ENCODE data around the gene BTLA.
"Not testable (repeated sequence)": the region's sequence is repeated elsewhere in the genome, so short reads cannot be mapped to it uniquely, and the experiment has no call there.

BTLA gene

GRCh38 chr3:112498914-112499711 lies at the start of gene BTLA:
Gene BTLA, minus strand, starts transcription at chr3:112499472. Its CDS starts 114 bp downstream, at chr3:112499358.
- DNase-seq (ENCODE audit: low read depth) = no peak

- no peak for DNase-seq (ENCODE audit: low read depth)
Measured at GRCh38 chr3:112546216-112546759, 47.0 kb upstream of the BTLA start.

- DNase-seq (ENCODE audit: low read depth) = no peak
Measured at GRCh38 chr3:112539825-112540650, 40.8 kb upstream of the BTLA start.

- no peak for DNase-seq (ENCODE audit: low read depth)
Measured at GRCh38 chr3:112531358-112531781, 32.1 kb upstream of the BTLA start.

GRCh38 chr3:112530573-112530972 lies 31.3 kb upstream of the BTLA start:
- DNase-seq (ENCODE audit: low read depth) = no peak

GRCh38 chr3:112524127-112524526 lies 24.9 kb upstream of the BTLA start:
- not testable (repeated sequence) for DNase-seq (ENCODE audit: low read depth)

GRCh38 chr3:112519424-112520001 lies 20.2 kb upstream of the BTLA start:
- DNase-seq (ENCODE audit: low read depth) = peak; percentile 47

- not testable (repeated sequence) for DNase-seq (ENCODE audit: low read depth)
Measured at GRCh38 chr3:112518970-112519369, 19.7 kb upstream of the BTLA start.

- DNase-seq (ENCODE audit: low read depth) = no peak
Measured at GRCh38 chr3:112514527-112515128, 15.4 kb upstream of the BTLA start.

GRCh38 chr3:112512320-112512719 lies 13.0 kb upstream of the BTLA start:
- DNase-seq (ENCODE audit: low read depth) = no peak

- DNase-seq (ENCODE audit: low read depth) = no peak
Measured at GRCh38 chr3:112508860-112509259, 9.6 kb upstream of the BTLA start.

GRCh38 chr3:112508261-112508660 lies 9.0 kb upstream of the BTLA start:
- no peak for DNase-seq (ENCODE audit: low read depth)

- no peak for DNase-seq (ENCODE audit: low read depth)
Measured at GRCh38 chr3:112505907-112506306, 6.6 kb upstream of the BTLA start.

- DNase-seq (ENCODE audit: low read depth) = no peak
Measured at GRCh38 chr3:112504123-112504522, 4.9 kb upstream of the BTLA start.

GRCh38 chr3:112503304-112503972 lies 4.2 kb upstream of the BTLA start:
- DNase-seq (ENCODE audit: low read depth) = no peak

- no peak for DNase-seq (ENCODE audit: low read depth)
Measured at GRCh38 chr3:112500621-112501020, 1.3 kb upstream of the BTLA start.

- no peak for DNase-seq (ENCODE audit: low read depth)
Measured at GRCh38 chr3:112497897-112498548, 1.2 kb downstream of the BTLA start.

- no peak for DNase-seq (ENCODE audit: low read depth)
Measured at GRCh38 chr3:112496366-112497067, 2.8 kb downstream of the BTLA start.

GRCh38 chr3:112494448-112494767 lies 4.9 kb downstream of the BTLA start:
- DNase-seq (ENCODE audit: low read depth) = not testable (repeated sequence)

GRCh38 chr3:112492124-112492523 lies 7.1 kb downstream of the BTLA start:
- DNase-seq (ENCODE audit: low read depth) = no peak
